Measurements from ENCODE around the gene KIF5A.

Gene KIF5A

DNA sequence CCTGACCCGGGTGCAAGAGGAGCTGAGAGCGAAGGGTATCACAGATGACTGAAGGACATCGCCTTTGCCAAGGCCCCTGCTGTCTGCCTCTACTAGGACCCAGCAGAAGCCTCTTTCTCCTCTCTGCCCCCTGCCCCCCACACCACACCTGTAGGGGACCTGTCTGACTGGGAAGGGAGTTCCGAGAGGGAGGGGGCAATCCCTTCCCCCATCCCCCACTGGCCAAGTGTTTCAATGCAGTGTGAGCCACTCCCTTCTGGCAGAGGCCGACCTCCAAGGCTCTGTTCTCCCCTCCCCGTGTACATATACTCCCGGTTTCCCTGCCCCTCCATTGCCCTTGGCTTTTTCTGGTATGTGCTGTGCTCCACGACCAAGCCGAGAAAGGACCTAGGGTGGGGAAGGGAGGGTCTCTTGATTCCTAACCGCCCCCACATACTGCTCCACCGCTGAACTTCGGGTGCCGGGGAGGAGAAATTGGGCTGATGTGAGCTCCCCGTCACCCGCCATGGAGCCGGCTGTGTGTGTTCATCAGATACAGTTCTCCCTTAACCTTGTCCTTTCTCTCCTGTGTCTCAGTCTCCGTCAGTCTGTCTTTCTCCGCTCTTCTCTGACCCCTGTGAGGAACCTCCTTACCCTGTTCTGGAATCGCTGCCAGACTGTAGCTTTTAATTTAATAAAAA lies 59.4 kb downstream of the KIF5A start:
- Histone ChIP-seq H2AFZ (ENCODE audit: low read length) (no peak overlapping the region), H3F3A (ENCODE audit: insufficient read depth, low read length) (no peaks in the 10 kb centered on the region), H3K9me2 (ENCODE audit: low read depth, low read length) (no peaks in the 10 kb centered on the region), H3K9me3 (ENCODE audit: low read length) (no peaks in the 10 kb centered on the region), H3K36me3 (ENCODE audit: insufficient read depth, low read length) (no peaks in the 10 kb centered on the region), H3K4me1 (ENCODE audit: insufficient read depth, low read length, severe bottlenecking) (peaks cover 23% of the 10 kb centered on the region), H3K9ac (ENCODE audit: low read length) (no peak overlapping the region), H3K4me2 (ENCODE audit: low read length) (no peak overlapping the region), H4K20me1 (ENCODE audit: insufficient read depth, low read length) (no peaks in the 10 kb centered on the region), H3K79me2 (ENCODE audit: insufficient read depth, low read length) (no peaks in the 10 kb centered on the region), H3K27ac (ENCODE audit: low read depth, low read length, poor library complexity, severe bottlenecking) (no peak overlapping the region), H3K27me3 (ENCODE audit: insufficient read depth, low read length) (no peaks in the 10 kb centered on the region; the same call in 1 of the 2 replicates), H3K4me3 (ENCODE audit: low read depth, low read length, poor library complexity, severe bottlenecking) (no peak overlapping the region)
- TF ChIP-seq EZH2 (IDR thresholded peaks at IDR 0.05; ENCODE audit: borderline replicate concordance, low read length): no peak
- TF ChIP-seq, protein P1, sequence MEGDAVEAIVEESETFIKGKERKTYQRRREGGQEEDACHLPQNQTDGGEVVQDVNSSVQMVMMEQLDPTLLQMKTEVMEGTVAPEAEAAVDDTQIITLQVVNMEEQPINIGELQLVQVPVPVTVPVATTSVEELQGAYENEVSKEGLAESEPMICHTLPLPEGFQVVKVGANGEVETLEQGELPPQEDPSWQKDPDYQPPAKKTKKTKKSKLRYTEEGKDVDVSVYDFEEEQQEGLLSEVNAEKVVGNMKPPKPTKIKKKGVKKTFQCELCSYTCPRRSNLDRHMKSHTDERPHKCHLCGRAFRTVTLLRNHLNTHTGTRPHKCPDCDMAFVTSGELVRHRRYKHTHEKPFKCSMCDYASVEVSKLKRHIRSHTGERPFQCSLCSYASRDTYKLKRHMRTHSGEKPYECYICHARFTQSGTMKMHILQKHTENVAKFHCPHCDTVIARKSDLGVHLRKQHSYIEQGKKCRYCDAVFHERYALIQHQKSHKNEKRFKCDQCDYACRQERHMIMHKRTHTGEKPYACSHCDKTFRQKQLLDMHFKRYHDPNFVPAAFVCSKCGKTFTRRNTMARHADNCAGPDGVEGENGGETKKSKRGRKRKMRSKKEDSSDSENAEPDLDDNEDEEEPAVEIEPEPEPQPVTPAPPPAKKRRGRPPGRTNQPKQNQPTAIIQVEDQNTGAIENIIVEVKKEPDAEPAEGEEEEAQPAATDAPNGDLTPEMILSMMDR (IDR thresholded peaks at IDR 0.05; ENCODE audit: low read length): no peak

DNA sequence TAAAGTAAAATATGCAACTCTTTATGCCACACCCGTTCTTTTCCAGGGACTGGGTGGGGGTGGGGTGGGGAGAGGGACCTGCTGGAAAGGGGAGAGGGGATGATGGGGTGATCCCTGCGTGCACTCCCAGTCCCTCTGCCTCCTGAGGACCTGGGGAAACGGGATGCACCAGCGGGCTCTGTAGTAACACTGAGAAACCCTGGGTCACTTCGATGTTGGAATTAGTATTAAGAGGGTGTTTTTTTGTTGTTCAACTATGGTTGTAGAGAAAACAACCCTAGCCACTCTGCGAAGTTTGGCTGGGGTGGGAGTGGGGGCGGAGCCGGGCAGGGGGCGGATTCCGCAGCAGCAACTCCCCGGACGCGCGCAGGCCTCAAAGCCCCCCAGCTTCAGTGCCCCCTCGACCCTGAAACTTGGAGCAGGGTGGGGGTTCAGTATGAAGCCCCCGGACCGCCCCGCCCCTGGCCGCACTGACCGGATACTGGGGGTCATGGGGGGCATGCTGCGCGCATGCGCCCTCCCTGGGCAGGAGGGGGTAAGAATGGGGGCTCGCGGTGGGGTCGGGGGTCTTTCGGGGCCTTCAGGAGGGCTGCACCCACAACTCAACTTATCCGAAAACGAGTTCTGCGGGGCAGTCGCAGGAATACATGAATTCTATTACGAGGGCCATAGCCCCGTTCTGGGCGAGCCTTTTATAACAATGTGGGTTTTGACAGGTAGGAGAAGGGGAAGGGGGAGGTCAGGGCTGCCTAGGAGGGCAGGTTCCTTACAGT lies 60.1 kb downstream of the KIF5A start:
- Histone ChIP-seq H3K36me3 (ENCODE audit: insufficient read depth, low read length) (no peaks in the 10 kb centered on the region), H3F3A (ENCODE audit: insufficient read depth, low read length) (no peaks in the 10 kb centered on the region), H4K20me1 (ENCODE audit: insufficient read depth, low read length) (no peaks in the 10 kb centered on the region), H3K4me1 (ENCODE audit: insufficient read depth, low read length, severe bottlenecking) (peaks cover 19% of the 10 kb centered on the region), H3K4me2 (ENCODE audit: low read length) (no peak overlapping the region), H2AFZ (ENCODE audit: low read length) (no peak overlapping the region), H3K9me3 (ENCODE audit: low read length) (no peaks in the 10 kb centered on the region), H3K27me3 (ENCODE audit: insufficient read depth, low read length) (peaks cover 4% of the 10 kb centered on the region; the same call in 1 of the 2 replicates), H3K4me3 (ENCODE audit: low read depth, low read length, poor library complexity, severe bottlenecking) (no peak overlapping the region), H3K79me2 (ENCODE audit: insufficient read depth, low read length) (no peaks in the 10 kb centered on the region), H3K9me2 (ENCODE audit: low read depth, low read length) (no peaks in the 10 kb centered on the region), H3K9ac (ENCODE audit: low read length) (no peak overlapping the region), H3K27ac (ENCODE audit: low read depth, low read length, poor library complexity, severe bottlenecking) (no peak overlapping the region)
- no peak for TF ChIP-seq EZH2 (IDR thresholded peaks at IDR 0.05; ENCODE audit: borderline replicate concordance, low read length)

DNA sequence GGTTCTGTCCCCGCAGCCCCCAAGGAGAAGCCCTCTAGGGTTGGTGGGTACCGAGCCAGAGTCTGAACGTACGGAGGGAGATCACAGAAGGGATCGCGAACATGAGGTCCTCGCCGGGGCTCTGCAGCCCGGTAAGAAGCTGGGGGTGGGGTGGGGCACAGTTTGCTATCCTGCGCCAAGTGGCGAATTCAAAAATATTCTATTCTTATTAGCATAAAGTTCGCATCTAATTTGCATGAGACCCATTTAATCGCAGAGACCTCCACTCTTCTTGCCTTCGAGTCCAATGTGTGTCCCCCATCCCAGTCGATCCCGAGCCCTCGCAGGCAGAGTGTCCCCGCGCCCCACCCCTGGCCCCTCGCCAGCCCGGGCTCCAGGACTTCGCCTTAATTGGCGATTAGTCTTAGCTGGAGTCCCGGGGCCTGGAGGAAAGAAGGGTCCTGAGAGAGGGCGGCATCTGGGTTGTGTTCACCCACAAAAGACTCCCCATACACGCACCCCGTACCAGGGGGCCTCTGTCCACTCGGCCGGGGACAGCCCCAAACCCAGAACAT lies 60.8 kb downstream of the KIF5A start:
- H3K79me2 ChIP-seq (ENCODE audit: insufficient read depth, low read length): no peaks in the 10 kb centered on the region
- no peak overlapping the region for H2AFZ ChIP-seq (ENCODE audit: low read length)

More for the DNA sequence above, 60.8 kb downstream of the KIF5A start:
- H3K36me3 ChIP-seq (ENCODE audit: insufficient read depth, low read length): no peaks in the 10 kb centered on the region
- H3K27ac ChIP-seq (ENCODE audit: low read depth, low read length, poor library complexity, severe bottlenecking): no peak overlapping the region
- H3K9me2 ChIP-seq (ENCODE audit: low read depth, low read length): no peaks in the 10 kb centered on the region
- H3K4me2 ChIP-seq (ENCODE audit: low read length): peak overlapping the region; percentile 89; the same call in 1 of the 2 replicates
- H3F3A ChIP-seq (ENCODE audit: insufficient read depth, low read length): no peaks in the 10 kb centered on the region
- no peaks in the 10 kb centered on the region for H4K20me1 ChIP-seq (ENCODE audit: insufficient read depth, low read length)
- peak overlapping the region; percentile 62 for H3K4me3 ChIP-seq (ENCODE audit: low read depth, low read length, poor library complexity, severe bottlenecking)
- no peaks in the 10 kb centered on the region for H3K9me3 ChIP-seq (ENCODE audit: low read length)
- H3K4me1 ChIP-seq (ENCODE audit: insufficient read depth, low read length, severe bottlenecking): peaks cover 12% of the 10 kb centered on the region
- H3K27me3 ChIP-seq (ENCODE audit: insufficient read depth, low read length): peaks cover 4% of the 10 kb centered on the region; the same call in 1 of the 2 replicates
- H3K9ac ChIP-seq (ENCODE audit: low read length): peak overlapping the region; percentile 68; the same call in 1 of the 2 replicates
- TF ChIP-seq, protein P1 (IDR thresholded peaks at IDR 0.05; ENCODE audit: low read length): no peak
- TF ChIP-seq EZH2 (IDR thresholded peaks at IDR 0.05; ENCODE audit: borderline replicate concordance, low read length): no peak

All from OCI-LY1 (cell line).